ENCODE data around the gene CASP8. TPM values are rescaled to one million over a fixed set of nuclear protein-coding genes. Genes with fewer than 3 reads are reported as not detected.
"Not testable (repeated sequence)": the region's sequence is repeated elsewhere in the genome, so short reads cannot be mapped to it uniquely, and the experiment has no call there.

CASP8 gene
- total RNA-seq, 4 donors from 2014 or later: 12.4 to 71.7 (median 15.6) TPM

DNA sequence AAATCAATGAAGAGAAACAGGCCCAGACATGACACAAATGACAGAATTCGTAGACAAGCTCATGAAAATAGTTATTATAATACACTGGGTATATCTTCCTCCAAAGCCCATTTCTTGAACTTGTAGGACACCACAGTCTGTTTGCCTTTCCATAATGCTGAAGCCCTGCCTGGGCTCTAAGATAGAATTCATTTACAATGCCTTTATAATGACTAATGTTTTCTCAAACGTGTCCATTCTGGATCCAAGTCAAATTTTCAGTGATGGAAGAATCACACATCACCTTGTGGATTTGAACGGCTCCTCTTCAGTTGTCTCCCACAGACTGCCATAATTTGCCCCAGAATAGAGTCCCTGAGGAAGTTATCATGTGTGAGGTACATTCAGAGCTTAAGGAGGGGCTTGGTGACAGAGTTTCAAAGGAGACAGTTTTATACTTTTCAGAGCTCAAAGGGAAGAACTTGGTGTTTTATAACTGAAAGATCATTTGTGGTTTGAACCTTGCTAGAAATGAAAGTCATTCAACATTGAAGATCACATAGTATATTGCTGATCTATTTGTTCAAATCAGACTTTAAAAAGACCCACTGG lies 38.2 kb downstream of the CASP8 start:
- TF ChIP-seq, protein P1, sequence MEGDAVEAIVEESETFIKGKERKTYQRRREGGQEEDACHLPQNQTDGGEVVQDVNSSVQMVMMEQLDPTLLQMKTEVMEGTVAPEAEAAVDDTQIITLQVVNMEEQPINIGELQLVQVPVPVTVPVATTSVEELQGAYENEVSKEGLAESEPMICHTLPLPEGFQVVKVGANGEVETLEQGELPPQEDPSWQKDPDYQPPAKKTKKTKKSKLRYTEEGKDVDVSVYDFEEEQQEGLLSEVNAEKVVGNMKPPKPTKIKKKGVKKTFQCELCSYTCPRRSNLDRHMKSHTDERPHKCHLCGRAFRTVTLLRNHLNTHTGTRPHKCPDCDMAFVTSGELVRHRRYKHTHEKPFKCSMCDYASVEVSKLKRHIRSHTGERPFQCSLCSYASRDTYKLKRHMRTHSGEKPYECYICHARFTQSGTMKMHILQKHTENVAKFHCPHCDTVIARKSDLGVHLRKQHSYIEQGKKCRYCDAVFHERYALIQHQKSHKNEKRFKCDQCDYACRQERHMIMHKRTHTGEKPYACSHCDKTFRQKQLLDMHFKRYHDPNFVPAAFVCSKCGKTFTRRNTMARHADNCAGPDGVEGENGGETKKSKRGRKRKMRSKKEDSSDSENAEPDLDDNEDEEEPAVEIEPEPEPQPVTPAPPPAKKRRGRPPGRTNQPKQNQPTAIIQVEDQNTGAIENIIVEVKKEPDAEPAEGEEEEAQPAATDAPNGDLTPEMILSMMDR (IDR thresholded peaks at IDR 0.05): no peak
- TF ChIP-seq POLR2A (IDR thresholded peaks at IDR 0.05) (no peak), EP300 (IDR thresholded peaks at IDR 0.05) (no peak)
- Histone ChIP-seq H3K27me3 (no peaks in the 10 kb centered on the region), H3K36me3 (peaks cover 0 to 32% (median 0%) of the 10 kb centered on the region in 3 donors), H3K9me3 (peaks cover 0 to 35% (median 0%) of the 10 kb centered on the region in 4 donors), H3K4me3 (no peak overlapping the region), H3K27ac (no peak overlapping the region), H3K4me1 (no peaks in the 10 kb centered on the region)
- WGBS, 2 donors: 71 to 73% methylated on average over 3 of the region's 3 CpGs
- no peak for DNase-seq (ENCODE audit: low spot score in 2 of 2)

DNA sequence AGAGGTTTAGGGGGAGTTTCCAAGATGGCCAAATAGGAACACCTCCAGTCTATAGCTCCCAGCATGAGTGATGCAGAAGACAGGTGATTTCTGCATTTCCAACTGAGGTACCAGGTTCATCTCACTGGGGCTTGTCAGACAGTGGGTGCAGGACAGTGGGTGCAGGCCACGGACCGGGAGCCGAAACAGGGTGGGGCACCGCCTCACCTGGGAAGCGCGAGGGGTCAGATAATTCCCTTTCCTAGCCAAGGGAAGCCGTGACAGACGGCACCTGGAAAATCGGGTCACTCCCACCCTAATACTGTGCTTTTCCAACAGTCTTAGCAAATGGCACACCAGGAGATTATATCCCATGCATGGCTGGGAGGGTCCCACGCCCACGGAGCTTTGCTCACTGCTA lies 39.6 kb downstream of the CASP8 start:
- not testable (repeated sequence) for H3K4me1 ChIP-seq; H3K27me3 ChIP-seq; H3K27ac ChIP-seq; H3K4me3 ChIP-seq; DNase-seq (ENCODE audit: low spot score in 2 of 2)
- 93 to 94% methylated on average over 11 of the region's 11 CpGs for WGBS, 2 donors
- Histone ChIP-seq H3K9me3 (peaks cover 0 to 34% (median 0%) of the 10 kb centered on the region in 4 donors), H3K36me3 (peaks cover 0 to 32% (median 0%) of the 10 kb centered on the region in 3 donors)

DNA sequence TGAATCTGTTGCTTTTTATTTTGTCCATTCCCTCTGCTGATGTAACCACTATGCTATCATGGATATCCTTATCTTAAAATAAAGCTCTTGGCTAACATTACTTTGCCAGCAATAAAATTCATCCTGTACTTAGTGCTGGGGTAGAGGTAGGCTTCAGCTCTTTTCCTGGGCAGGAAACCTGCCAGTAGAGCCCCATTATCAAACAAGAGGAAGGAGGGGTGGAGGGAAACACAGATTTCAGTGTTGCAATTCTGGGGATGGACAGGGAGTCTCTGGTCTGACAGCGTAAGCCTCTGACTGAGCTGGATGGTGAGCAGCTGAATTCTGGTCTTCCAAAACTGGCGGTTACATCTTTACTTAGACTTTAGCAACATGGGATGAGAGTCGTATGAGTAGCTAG lies 47.5 kb downstream of the CASP8 start:
- WGBS, 2 donors: 96 to 98% methylated on average over 3 of the region's 3 CpGs

DNA sequence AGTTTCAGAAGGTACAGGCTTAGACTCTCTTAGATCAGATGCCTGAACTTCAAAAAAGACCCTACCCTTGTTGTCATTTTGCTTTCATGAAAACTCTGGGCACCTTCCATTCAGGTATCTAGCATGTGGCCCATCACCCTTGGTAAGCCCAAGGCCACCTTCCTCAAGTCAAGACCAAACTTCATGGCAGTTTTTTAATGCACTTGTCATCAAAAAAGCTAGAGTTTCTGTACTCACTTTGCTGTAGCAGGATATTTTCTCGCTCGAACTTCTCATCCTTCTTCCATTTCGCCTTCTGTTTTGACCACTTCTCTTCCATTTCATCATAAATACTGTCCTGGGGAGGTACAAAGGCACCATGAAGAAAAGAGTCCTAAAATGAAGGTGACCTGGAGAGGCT lies 48.6 kb downstream of the CASP8 start:
- 95 to 98% methylated on average over 3 of the region's 3 CpGs for WGBS, 2 donors
- TF ChIP-seq, protein P1 (IDR thresholded peaks at IDR 0.05): no peak
- TF ChIP-seq POLR2A (IDR thresholded peaks at IDR 0.05) (no peak), EP300 (IDR thresholded peaks at IDR 0.05) (no peak)
- no peaks in the 10 kb centered on the region for H3K4me1 ChIP-seq
- no peak for DNase-seq (ENCODE audit: low spot score in 2 of 2)
- peaks cover 0 to 13% (median 0%) of the 10 kb centered on the region in 4 donors for H3K9me3 ChIP-seq
- H3K27me3 ChIP-seq: no peaks in the 10 kb centered on the region
- no peak overlapping the region for H3K4me3 ChIP-seq
- peaks cover 0 to 33% (median 0%) of the 10 kb centered on the region in 3 donors for H3K36me3 ChIP-seq
- H3K27ac ChIP-seq: no peak overlapping the region

More for the DNA sequence above, 47.5 kb downstream of the CASP8 start:
- Histone ChIP-seq H3K36me3 (peaks cover 0 to 23% (median 0%) of the 10 kb centered on the region in 3 donors), H3K9me3 (peaks cover 0 to 13% (median 0%) of the 10 kb centered on the region in 4 donors), H3K27ac (no peak overlapping the region), H3K27me3 (no peaks in the 10 kb centered on the region), H3K4me3 (no peak overlapping the region), H3K4me1 (no peaks in the 10 kb centered on the region)
- TF ChIP-seq EP300 (IDR thresholded peaks at IDR 0.05): no peak
- TF ChIP-seq POLR2A (IDR thresholded peaks at IDR 0.05): no peak
- TF ChIP-seq, protein P1 (IDR thresholded peaks at IDR 0.05): no peak
- DNase-seq (ENCODE audit: low spot score in 2 of 2): no peak

DNA sequence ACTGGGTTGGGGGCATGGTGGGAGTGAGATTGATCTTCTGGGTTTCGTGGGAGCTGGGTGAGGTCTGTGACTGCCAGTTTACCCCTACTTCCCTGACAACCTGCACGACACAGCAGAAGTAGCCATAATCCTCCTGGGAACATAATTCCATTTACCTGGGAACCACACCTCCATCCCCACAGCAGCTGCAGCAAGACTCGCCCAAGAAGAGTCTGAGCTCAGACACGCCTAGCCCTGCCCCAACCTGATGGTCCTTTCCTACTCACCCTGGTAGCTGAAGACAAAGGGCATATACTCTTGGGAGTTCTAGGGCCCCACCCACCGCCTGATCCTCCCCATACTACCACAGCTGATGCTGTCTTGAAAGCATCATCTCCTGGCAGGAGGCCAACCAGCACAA lies 53.0 kb downstream of the CASP8 start:
- peaks cover 0 to 14% (median 4%) of the 10 kb centered on the region in 4 donors for H3K9me3 ChIP-seq
- no peak for TF ChIP-seq POLR2A (IDR thresholded peaks at IDR 0.05)
- no peak for TF ChIP-seq EP300 (IDR thresholded peaks at IDR 0.05)
- TF ChIP-seq, protein P1 (IDR thresholded peaks at IDR 0.05): no peak

More for the DNA sequence above, 53.0 kb downstream of the CASP8 start:
- Histone ChIP-seq H3K27ac (no peak overlapping the region), H3K4me1 (no peaks in the 10 kb centered on the region), H3K27me3 (no peaks in the 10 kb centered on the region), H3K4me3 (no peak overlapping the region), H3K36me3 (peaks cover 0 to 21% (median 0%) of the 10 kb centered on the region in 3 donors)
- 74 to 83% methylated on average over 4 to 5 of the region's 5 CpGs for WGBS, 2 donors
- no peak for DNase-seq (ENCODE audit: low spot score in 2 of 2)
